GM23248 (cell line): ENCODE measurements around the gene SHROOM1. TPM values are rescaled to one million over a fixed set of nuclear protein-coding genes. Genes with fewer than 3 reads are reported as not detected.

Experiments
- DNase-seq: peaks from one replicate; pipeline ENCODE4 v3.0.0-alpha.2; 2015
- H2AFZ ChIP-seq: fragments of 200-600 bp; sonication (generic); 2 replicates; pipeline ENCODE4 v1.6.1; 2016; ENCODE audit warnings: antibody characterized with exemption
- H3F3A ChIP-seq: fragments of 200-600 bp; sonication (generic); 2 replicates; pipeline ENCODE4 v1.6.1; 2016; ENCODE audit warnings: mild to moderate bottlenecking, antibody characterized with exemption, mixed run types; ENCODE audit not compliant: insufficient read depth
- H3K27ac ChIP-seq: fragments of 200-600 bp; sonication (generic); 2 replicates; pipeline ENCODE4 v1.5.1; 2016; ENCODE audit warnings: mild to moderate bottlenecking
- H3K27me3 ChIP-seq: fragments of 200-600 bp; sonication (generic); replicated peaks from 2 replicates; pipeline ENCODE4 v1.6.1; 2016; ENCODE audit warnings: mild to moderate bottlenecking; ENCODE audit not compliant: insufficient read depth
- H3K36me3 ChIP-seq: fragments of 200-600 bp; sonication (generic); 2 replicates; pipeline ENCODE4 v1.6.1; 2016; ENCODE audit warnings: low read depth, mild to moderate bottlenecking
- H3K4me1 ChIP-seq: fragments of 200-600 bp; sonication (generic); 2 replicates; pipeline ENCODE4 v1.6.1; 2016; ENCODE audit warnings: mild to moderate bottlenecking; ENCODE audit not compliant: insufficient read depth
- H3K4me2 ChIP-seq: fragments of 200-600 bp; sonication (generic); one replicate; pipeline ENCODE4 v1.6.1; 2016; ENCODE audit warnings: mild to moderate bottlenecking; ENCODE audit not compliant: unreplicated experiment
- H3K4me3 ChIP-seq: fragments of 200-600 bp; sonication (generic); 2 replicates; pipeline ENCODE4 v1.5.1; 2016; ENCODE audit warnings: mild to moderate bottlenecking
- H3K79me2 ChIP-seq: fragments of 200-600 bp; sonication (generic); 2 replicates; pipeline ENCODE4 v1.6.1; 2016; ENCODE audit warnings: mild to moderate bottlenecking; ENCODE audit not compliant: insufficient read depth
- H3K9ac ChIP-seq: fragments of 200-600 bp; sonication (generic); 2 replicates; pipeline ENCODE4 v1.6.1; 2016; ENCODE audit warnings: mild to moderate bottlenecking
- H3K9me2 ChIP-seq: fragments of 200-600 bp; sonication (generic); 2 replicates; pipeline ENCODE4 v1.6.1; 2016; ENCODE audit warnings: mixed run types, mild to moderate bottlenecking, moderate library complexity; ENCODE audit not compliant: insufficient read depth
- H3K9me3 ChIP-seq: fragments of 200-600 bp; sonication (generic); one replicate; pipeline ENCODE4 v1.6.1; 2017; ENCODE audit warnings: low read depth
- H4K20me1 ChIP-seq: fragments of 200-600 bp; sonication (generic); 2 replicates; pipeline ENCODE4 v1.6.0; 2016; ENCODE audit not compliant: insufficient read depth
- EZH2 ChIP-seq: fragments of 200-600 bp; sonication (generic); IDR thresholded peaks from 2 replicates; pipeline ENCODE4 v1.6.1; 2018; ENCODE audit warnings: antibody characterized with exemption, mild to moderate bottlenecking; ENCODE audit not compliant: insufficient read depth, poor library complexity, severe bottlenecking
- EZH2phosphoT487 ChIP-seq: fragments of 200-600 bp; sonication (generic); IDR thresholded peaks from 2 replicates; pipeline ENCODE4 v1.6.1; 2018; ENCODE audit warnings: antibody characterized with exemption, moderate library complexity, mild to moderate bottlenecking, low read depth; ENCODE audit not compliant: insufficient read depth
- WGBS, 2 experiments: methylation state at CpG; one replicate each; pipeline ENCODE4 v1.1.6; 2015 to 2017; ENCODE audit warnings: low lambda C conversion rate in 2 of 2, low coverage in 1 of 2; ENCODE audit errors: missing lambda C conversion rate in 2 of 2; 5-methylcytosine and 5-hydroxymethylcytosine counted together
- in situ Hi-C: fragments of 300-500 bp; cut with MboI; formaldehyde crosslinking; loops from 2 replicates; pipeline ENCODE4 v1.15.0; 2020
- polyA plus RNA-seq: library from polyadenylated mRNA; unstranded; fragments of >200 nt; fragmentation: Nextera tagmentation; extraction: Ambion mirVana; gene quantifications from 2 replicates; pipeline ENCODE4 v1.2.1, GENCODE V29; 2016
- total RNA-seq: library from RNA; depleted of rRNA; stranded (reverse); fragments of >200 nt; shearing (Covaris generic); gene quantifications from 2 replicates; pipeline ENCODE4 v1.2.3, GENCODE V29; 2014

SHROOM1 gene
- total and polyA plus RNA-seq, 2 experiments from 2014 or later, result 3.8 to 9.9 TPM

DNA sequence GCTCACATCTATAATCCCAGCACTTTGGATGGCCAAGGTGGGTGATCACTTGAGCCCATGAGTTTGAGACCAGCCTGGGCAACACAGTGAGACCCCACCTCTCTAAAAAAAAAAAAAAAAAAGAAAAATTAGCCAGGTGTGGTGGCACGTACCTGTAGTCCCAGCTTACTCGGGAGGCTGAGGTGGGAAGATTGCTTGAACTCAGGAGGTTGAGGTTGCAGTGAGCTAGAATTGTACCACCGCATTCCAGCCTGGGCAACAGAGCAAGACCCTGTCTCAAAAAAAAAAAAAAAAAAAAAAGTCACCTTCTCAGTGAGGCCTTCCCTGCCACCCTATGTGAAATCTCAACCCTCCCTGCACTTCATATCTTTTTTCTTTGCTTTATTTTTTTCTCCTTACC, 39.4 kb downstream of the SHROOM1 start:
- 83 to 85% methylated on average over 3 of the region's 3 CpGs for WGBS, 2 experiments
- Histone ChIP-seq H2AFZ (no peak overlapping the region), H3F3A (no peaks in the 10 kb centered on the region; the same call in 1 of the 2 replicates), H4K20me1 (no peaks in the 10 kb centered on the region), H3K27ac (no peak overlapping the region), H3K9ac (no peak overlapping the region), H3K79me2 (no peaks in the 10 kb centered on the region), H3K4me1 (peaks cover 12% of the 10 kb centered on the region), H3K27me3 (no peaks in the 10 kb centered on the region), H3K4me3 (no peak overlapping the region), H3K4me2 (no peak overlapping the region), H3K9me3 (no peaks in the 10 kb centered on the region), H3K9me2 (no peaks in the 10 kb centered on the region), H3K36me3 (no peaks in the 10 kb centered on the region)
- TF ChIP-seq EZH2, result no peak
- TF ChIP-seq EZH2phosphoT487, result no peak
- in situ Hi-C loops, result no loop called here
- DNase-seq, result no peak

DNA sequence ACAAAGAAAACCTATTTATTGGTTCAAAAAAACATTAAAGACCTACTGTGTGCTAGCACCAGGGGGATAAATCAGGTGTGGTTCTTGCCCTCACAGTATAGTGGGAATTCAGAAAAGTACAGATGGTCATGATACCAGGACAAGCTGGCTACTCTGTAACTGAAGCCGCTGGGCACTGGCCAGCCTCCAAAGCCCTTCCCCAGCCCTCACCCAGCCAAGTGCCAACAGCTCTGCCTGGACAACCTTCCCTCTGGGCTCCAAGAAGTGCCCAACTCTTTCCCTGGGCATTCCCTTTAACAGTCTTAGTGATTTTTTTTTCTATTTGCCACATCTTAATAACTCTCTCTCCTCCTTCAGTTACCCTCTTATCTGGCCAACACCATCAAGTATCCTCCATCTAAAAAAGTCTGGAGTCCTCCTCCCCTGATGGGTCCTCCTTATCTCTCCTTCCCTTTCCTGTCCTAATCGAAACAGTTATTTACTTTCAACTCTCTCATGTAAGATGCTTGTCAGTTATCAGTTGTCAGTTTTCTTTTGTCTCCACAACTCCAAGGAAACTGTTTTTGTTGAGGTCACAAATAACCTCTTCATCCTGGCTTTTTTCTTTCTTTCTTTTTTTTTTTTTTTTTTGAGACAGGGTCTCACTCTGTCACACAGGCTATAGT, 40.1 kb downstream of the SHROOM1 start:
- peaks cover 12% of the 10 kb centered on the region for H3K4me1 ChIP-seq
- H3K9me3 ChIP-seq, result no peaks in the 10 kb centered on the region
- no peaks in the 10 kb centered on the region; the same call in 1 of the 2 replicates for H3F3A ChIP-seq
- no peak overlapping the region for H3K4me3 ChIP-seq
- no peak overlapping the region for H3K4me2 ChIP-seq
- H3K9ac ChIP-seq, result no peak overlapping the region
- no peak overlapping the region for H3K27ac ChIP-seq
- H3K36me3 ChIP-seq, result no peaks in the 10 kb centered on the region
- no peaks in the 10 kb centered on the region for H3K27me3 ChIP-seq
- H4K20me1 ChIP-seq, result no peaks in the 10 kb centered on the region
- in situ Hi-C loops, result no loop called here
- H3K79me2 ChIP-seq, result no peaks in the 10 kb centered on the region
- H2AFZ ChIP-seq, result no peak overlapping the region
- no peak for DNase-seq
- TF ChIP-seq EZH2 (no peak), EZH2phosphoT487 (no peak)
- no peaks in the 10 kb centered on the region for H3K9me2 ChIP-seq
- 61 to 86% methylated on average over 2 of the region's 2 CpGs for WGBS, 2 experiments

DNA sequence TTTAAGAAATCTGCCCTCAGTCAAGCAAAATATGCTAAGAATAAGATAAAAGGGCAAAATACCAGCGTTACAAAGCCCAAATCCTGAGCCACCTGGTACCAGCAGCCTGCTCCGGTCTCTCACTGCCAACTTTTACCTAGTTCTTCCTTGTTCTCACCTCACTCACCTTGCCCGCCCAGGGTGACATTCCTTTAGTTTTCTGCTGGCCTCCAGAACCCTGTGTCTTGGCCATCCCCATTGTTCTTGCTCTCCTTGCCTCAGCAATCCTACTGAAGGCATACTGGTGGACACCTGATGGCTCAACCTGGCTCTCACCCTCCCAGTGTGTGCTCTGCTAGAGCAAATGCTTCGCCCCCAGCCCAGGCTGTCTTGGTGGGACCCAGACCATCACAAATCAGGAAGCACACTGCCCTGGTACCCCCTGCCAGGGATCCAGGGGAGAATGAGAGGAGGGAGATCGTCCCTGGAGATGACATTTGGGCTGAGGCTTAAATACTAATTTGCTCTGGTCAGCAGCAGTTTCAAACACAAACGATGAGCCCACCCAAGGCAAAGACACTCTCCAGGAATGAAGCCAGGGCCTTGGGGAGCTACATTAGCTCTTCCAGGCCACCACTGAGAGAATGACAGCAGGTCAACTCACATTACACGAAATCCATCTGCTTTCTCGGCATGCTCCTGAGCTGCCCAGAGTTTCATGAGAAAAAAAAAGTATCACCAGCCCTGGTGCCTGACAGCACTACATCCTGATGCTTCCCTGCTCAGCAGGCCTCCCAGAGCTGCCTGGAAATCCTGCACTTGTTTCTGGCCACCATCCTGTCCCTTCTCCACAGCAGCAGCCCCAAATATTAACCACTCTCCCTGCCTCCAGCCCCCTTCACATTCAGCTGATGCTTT, 41.2 kb downstream of the SHROOM1 start:
- Histone ChIP-seq H2AFZ (no peak overlapping the region), H3K36me3 (no peaks in the 10 kb centered on the region), H3F3A (no peaks in the 10 kb centered on the region; the same call in 1 of the 2 replicates), H3K4me1 (peaks cover 12% of the 10 kb centered on the region), H3K4me3 (no peak overlapping the region), H3K9me2 (no peaks in the 10 kb centered on the region), H3K9me3 (no peaks in the 10 kb centered on the region), H3K4me2 (no peak overlapping the region), H4K20me1 (no peaks in the 10 kb centered on the region), H3K9ac (no peak overlapping the region), H3K27me3 (no peaks in the 10 kb centered on the region), H3K79me2 (no peaks in the 10 kb centered on the region), H3K27ac (no peak overlapping the region)
- 82% methylated on average over 8 of the region's 8 CpGs for WGBS, 2 experiments
- no peak for DNase-seq
- TF ChIP-seq EZH2 (no peak), EZH2phosphoT487 (no peak)
- in situ Hi-C loops, result no loop called here

DNA sequence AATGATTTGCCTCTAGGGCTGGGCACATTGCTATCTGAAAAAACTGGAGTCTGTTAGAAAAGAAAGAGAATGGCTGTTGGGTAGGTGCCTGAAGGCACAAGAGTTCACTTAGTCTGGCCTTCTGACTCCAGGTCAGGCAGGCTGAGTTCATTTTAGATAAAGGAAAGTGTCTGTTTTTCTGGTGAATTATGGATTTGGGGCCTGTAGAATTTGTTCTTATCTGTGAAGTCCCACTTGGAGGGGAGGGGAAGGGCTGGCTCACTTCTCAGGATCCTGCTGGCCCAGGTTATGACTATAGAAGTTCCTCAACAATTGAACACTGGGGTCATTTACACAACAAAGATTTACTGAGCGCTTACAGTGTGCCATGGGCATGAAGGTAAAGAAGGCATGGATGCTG, 41.9 kb downstream of the SHROOM1 start:
- Histone ChIP-seq H3K9ac (no peak overlapping the region), H3K9me3 (no peaks in the 10 kb centered on the region), H4K20me1 (no peaks in the 10 kb centered on the region), H2AFZ (no peak overlapping the region), H3K36me3 (no peaks in the 10 kb centered on the region), H3F3A (no peaks in the 10 kb centered on the region; the same call in 1 of the 2 replicates), H3K27me3 (no peaks in the 10 kb centered on the region), H3K27ac (no peak overlapping the region), H3K4me3 (no peak overlapping the region), H3K4me1 (peaks cover 13% of the 10 kb centered on the region), H3K4me2 (no peak overlapping the region), H3K79me2 (no peaks in the 10 kb centered on the region), H3K9me2 (no peaks in the 10 kb centered on the region)
- in situ Hi-C loops, result no loop called here
- DNase-seq, result no peak
- WGBS, 2 experiments, result 95 to 96% methylated on average over 1 of the region's 1 CpG
- TF ChIP-seq EZH2 (no peak), EZH2phosphoT487 (no peak)
